Tibial artery (tissue), 4 donors: ENCODE data around the gene SOX30.

Experiments
- DNase-seq, 2 donors: peaks; one replicate each; pipeline ENCODE4 v3.0.0-alpha.2; 2019
- H3K27ac ChIP-seq, 2 donors: fragments of 200-600 bp; sonication (generic) in 1 of 2; 1 replicate in 1 of 2; 2 replicates in 1 of 2; pipeline ENCODE4 v1.5.1; 2018 to 2019; ENCODE audit warnings: mild to moderate bottlenecking in 1 of 2
- H3K27me3 ChIP-seq, 2 donors: fragments of 200-600 bp; sonication (generic) in 1 of 2; one replicate each; pipeline versions ENCODE4 v1.5.1 to v1.6.0; 2016 to 2019
- H3K36me3 ChIP-seq, 3 donors: fragments of 200-600 bp; sonication (generic) in 2 of 3; one replicate each; pipeline ENCODE4 v1.5.1; 2016 to 2019; ENCODE audit warnings: mild to moderate bottlenecking in 2 of 3
- H3K4me1 ChIP-seq, 4 donors: fragments of 200-600 bp; sonication (generic) in 2 of 4; 1 replicate in 3 of 4; 2 replicates in 1 of 4; pipeline ENCODE4 v1.5.1; 2016 to 2019
- H3K4me3 ChIP-seq, 2 donors: fragments of 200-600 bp; sonication (generic) in 1 of 2; 1 replicate in 1 of 2; 2 replicates in 1 of 2; pipeline ENCODE4 v1.5.1; 2018 to 2019; ENCODE audit warnings: mild to moderate bottlenecking in 2 of 2
- H3K9me3 ChIP-seq, 3 donors: fragments of 200-600 bp; sonication (generic) in 1 of 3; one replicate each; pipeline ENCODE4 v1.5.1; 2016 to 2019
- intact Hi-C: fragments of 100-400 bp; cut with DNase I; formaldehyde crosslinking; loops from one replicate; pipeline ENCODE4 v1.15.0; 2023; ENCODE audit warnings: low total_unique reads
- TF ChIP-seq, protein P1 (sequence below), 2 experiments: fragments of 200-600 bp in 1 of 2; fragments of 450-650 bp in 1 of 2; IDR thresholded peaks; one replicate each; pipeline ENCODE4 v1.5.1; 2017 to 2019; ENCODE audit warnings: antibody characterized with exemption in 2 of 2, mild to moderate bottlenecking in 1 of 2, moderate library complexity in 1 of 2

Gene SOX30

DNA sequence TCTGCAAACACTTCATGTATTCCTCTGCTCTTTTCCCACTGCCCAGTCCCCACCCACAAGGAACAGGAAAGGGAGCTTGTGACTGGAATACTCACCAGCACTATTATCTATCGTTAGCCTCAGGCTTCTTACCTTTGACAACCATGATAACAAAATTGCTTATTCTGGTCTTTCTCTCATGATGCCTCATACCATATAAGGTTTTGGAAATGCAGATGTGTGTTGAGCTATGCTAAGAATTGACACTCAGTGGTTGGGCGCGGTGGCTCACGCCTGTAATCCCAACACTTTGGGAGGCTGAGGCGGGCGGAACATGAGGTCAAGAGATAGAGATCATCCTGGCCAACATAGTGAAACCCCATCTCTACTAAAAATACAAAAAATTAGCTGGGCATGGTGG lies 25.4 kb downstream of the SOX30 start:
- no peaks in the 10 kb centered on the region for H3K4me1 ChIP-seq
- H3K36me3 ChIP-seq: no peaks in the 10 kb centered on the region
- H3K4me3 ChIP-seq: no peak overlapping the region
- no peak overlapping the region for H3K27ac ChIP-seq
- no peak for DNase-seq
- intact Hi-C loops: no loop called here
- H3K27me3 ChIP-seq: no peaks in the 10 kb centered on the region
- H3K9me3 ChIP-seq: no peaks in the 10 kb centered on the region
- TF ChIP-seq, protein P1, sequence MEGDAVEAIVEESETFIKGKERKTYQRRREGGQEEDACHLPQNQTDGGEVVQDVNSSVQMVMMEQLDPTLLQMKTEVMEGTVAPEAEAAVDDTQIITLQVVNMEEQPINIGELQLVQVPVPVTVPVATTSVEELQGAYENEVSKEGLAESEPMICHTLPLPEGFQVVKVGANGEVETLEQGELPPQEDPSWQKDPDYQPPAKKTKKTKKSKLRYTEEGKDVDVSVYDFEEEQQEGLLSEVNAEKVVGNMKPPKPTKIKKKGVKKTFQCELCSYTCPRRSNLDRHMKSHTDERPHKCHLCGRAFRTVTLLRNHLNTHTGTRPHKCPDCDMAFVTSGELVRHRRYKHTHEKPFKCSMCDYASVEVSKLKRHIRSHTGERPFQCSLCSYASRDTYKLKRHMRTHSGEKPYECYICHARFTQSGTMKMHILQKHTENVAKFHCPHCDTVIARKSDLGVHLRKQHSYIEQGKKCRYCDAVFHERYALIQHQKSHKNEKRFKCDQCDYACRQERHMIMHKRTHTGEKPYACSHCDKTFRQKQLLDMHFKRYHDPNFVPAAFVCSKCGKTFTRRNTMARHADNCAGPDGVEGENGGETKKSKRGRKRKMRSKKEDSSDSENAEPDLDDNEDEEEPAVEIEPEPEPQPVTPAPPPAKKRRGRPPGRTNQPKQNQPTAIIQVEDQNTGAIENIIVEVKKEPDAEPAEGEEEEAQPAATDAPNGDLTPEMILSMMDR (IDR thresholded peaks at IDR 0.05): no peak

DNA sequence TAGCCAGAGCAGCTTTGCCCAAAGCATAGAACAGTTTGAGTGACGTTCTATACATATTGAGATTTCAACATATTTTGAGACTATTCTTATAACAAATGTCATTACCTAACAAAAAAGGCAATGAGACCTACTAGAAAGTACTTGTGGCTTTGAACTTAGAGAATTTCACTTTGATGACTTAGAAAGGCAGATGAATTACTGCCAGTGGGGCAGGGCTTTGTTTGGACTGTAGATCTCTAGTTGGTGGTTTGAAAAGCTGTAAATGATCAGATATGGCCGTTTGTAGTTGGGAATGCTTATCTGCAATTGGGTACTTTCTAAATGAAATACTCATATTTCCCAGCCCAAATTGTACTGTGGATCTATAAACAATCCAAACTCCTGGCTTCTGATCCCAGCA lies 28.1 kb downstream of the SOX30 start:
- TF ChIP-seq, protein P1 (IDR thresholded peaks at IDR 0.05): no peak
- DNase-seq: no peak
- intact Hi-C loops: no loop called here

DNA sequence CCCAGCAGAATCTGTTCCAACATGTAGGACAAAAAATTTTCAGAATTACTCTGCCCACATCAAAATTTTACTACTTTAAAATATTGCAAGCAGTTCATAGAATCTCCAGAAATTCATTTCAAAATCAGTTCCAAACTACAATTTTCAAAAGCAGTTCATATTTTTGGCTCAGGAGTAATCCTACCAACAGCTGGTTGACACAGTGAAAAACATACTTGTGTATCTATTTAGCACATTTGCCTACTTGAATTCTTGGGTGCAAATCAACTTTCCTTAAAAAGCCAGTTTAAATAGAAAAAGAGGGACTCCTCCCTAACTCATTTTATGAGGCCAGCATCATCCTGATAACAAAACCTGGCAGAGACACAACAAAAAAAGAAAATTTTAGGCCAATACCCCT lies 31.5 kb downstream of the SOX30 start:
- no peak overlapping the region for H3K4me3 ChIP-seq
- no peak for DNase-seq
- no peaks in the 10 kb centered on the region for H3K36me3 ChIP-seq
- intact Hi-C loops: no loop called here
- H3K27ac ChIP-seq: no peak overlapping the region
- H3K4me1 ChIP-seq: peaks cover 0 to 14% (median 3%) of the 10 kb centered on the region in 4 donors
- H3K27me3 ChIP-seq: no peaks in the 10 kb centered on the region
- no peaks in the 10 kb centered on the region for H3K9me3 ChIP-seq
- TF ChIP-seq, protein P1 (IDR thresholded peaks at IDR 0.05): no peak

More for the DNA sequence above, 28.1 kb downstream of the SOX30 start:
- no peaks in the 10 kb centered on the region for H3K27me3 ChIP-seq
- no peaks in the 10 kb centered on the region for H3K36me3 ChIP-seq
- no peaks in the 10 kb centered on the region for H3K4me1 ChIP-seq
- H3K27ac ChIP-seq: no peak overlapping the region
- no peak overlapping the region for H3K4me3 ChIP-seq
- H3K9me3 ChIP-seq: no peaks in the 10 kb centered on the region

DNA sequence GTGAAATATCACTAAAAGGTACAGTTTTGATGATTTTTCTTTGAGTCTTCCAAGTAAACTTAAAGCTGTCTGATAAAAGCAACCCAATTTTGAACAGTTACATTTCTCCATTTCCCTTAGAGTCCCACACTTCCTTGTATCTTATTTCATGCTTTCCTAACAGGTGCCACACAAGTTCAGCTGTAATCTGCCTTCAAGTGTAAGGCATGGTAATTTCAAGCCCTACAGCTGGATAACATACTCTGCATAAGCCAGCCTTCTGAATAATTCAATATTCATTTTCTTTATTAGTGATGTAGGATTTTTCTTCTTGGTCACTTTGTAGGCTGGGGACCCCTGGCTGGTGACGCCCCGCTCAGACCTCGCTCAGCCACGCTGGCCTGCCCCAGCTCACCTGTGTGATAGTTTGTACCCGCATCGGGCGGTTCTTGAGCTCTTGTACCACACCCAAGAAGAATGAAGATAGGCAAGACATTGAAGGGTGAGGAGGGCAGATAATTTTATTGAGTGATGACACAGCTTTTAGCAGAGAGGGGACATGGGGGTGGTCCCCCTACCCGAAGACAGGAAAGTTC lies 34.0 kb downstream of the SOX30 start:
- peaks cover 0 to 14% (median 3%) of the 10 kb centered on the region in 4 donors for H3K4me1 ChIP-seq
- no peak overlapping the region for H3K27ac ChIP-seq
- no peak for DNase-seq
- intact Hi-C loops: no loop called here
- TF ChIP-seq, protein P1 (IDR thresholded peaks at IDR 0.05): no peak
- no peaks in the 10 kb centered on the region for H3K9me3 ChIP-seq
- no peaks in the 10 kb centered on the region for H3K27me3 ChIP-seq
- no peaks in the 10 kb centered on the region for H3K36me3 ChIP-seq
- no peak overlapping the region for H3K4me3 ChIP-seq

DNA sequence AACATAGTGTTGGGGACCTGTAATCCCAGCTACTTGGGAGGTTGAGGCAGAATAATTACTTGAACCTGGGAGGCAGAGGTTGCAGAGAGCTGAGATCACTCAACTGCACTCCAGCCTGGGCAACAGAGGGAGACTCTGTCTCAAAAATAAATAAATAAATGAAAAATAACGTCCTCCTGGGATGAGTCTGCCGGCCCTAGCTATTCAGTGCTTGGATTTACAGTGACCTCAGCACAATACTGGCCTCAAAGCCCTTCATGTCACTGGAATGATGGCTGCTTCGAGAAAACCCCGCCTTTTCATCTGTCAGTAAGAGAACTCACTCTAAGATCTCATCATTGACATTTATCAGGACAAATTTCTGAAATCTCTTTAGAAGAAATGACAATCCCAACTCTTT lies 35.5 kb downstream of the SOX30 start:
- no peaks in the 10 kb centered on the region for H3K9me3 ChIP-seq
- H3K4me1 ChIP-seq: peaks cover 0 to 14% (median 3%) of the 10 kb centered on the region in 4 donors
- H3K4me3 ChIP-seq: no peak overlapping the region
- H3K36me3 ChIP-seq: no peaks in the 10 kb centered on the region
- TF ChIP-seq, protein P1 (IDR thresholded peaks at IDR 0.05): no peak
- intact Hi-C loops: no loop called here
- H3K27ac ChIP-seq: no peak overlapping the region
- DNase-seq: no peak
- no peaks in the 10 kb centered on the region for H3K27me3 ChIP-seq
